WTC11 (cell line): ENCODE results near the gene FCN3.

ENCODE experiments used
- ATF3 ChIP-seq: sonication (generic); formaldehyde crosslinking; conservative IDR thresholded peaks from 2 replicates; pipeline ENCODE4 v1.8.1; 2022; ENCODE audit warnings: mild to moderate bottlenecking, missing genetic modification reagents
- CTCF ChIP-seq: fragments of 200-600 bp; IDR thresholded peaks from 2 replicates; pipeline ENCODE4 v1.8.0; 2022; ENCODE audit warnings: antibody characterized with exemption
- FOXK1 ChIP-seq: sonication (generic); formaldehyde crosslinking; IDR thresholded peaks from 2 replicates; pipeline ENCODE4 v1.8.0; 2022; ENCODE audit warnings: mild to moderate bottlenecking, moderate library complexity, missing genetic modification reagents
- GABPB1 ChIP-seq: sonication (generic); formaldehyde crosslinking; IDR thresholded peaks from 2 replicates; pipeline ENCODE4 v1.8.1; 2023; ENCODE audit warnings: mild to moderate bottlenecking, missing genetic modification reagents
- HMGXB4 ChIP-seq: sonication (generic); formaldehyde crosslinking; IDR thresholded peaks from 2 replicates; pipeline ENCODE4 v1.8.1; 2023; ENCODE audit warnings: mild to moderate bottlenecking, moderate library complexity, missing genetic modification reagents
- MAX ChIP-seq: sonication (generic); formaldehyde crosslinking; IDR thresholded peaks from 2 replicates; pipeline ENCODE4 v1.8.0; 2022; ENCODE audit warnings: mild to moderate bottlenecking, missing genetic modification reagents
- PRRX2 ChIP-seq: fragments of 250-450 bp; sonication (Bioruptor Pico); IDR thresholded peaks from 2 replicates; pipeline ENCODE4 v1.8.0; 2021; ENCODE audit warnings: mild to moderate bottlenecking
- STAT6 ChIP-seq: sonication (generic); formaldehyde crosslinking; conservative IDR thresholded peaks from 2 replicates; pipeline ENCODE4 v1.8.1; 2023; ENCODE audit warnings: mild to moderate bottlenecking, low read depth, missing genetic modification reagents, moderate library complexity
- TP53 ChIP-seq: sonication (generic); formaldehyde crosslinking; IDR thresholded peaks from 2 replicates; pipeline ENCODE4 v1.8.1; 2023; ENCODE audit warnings: mild to moderate bottlenecking, missing genetic modification reagents
- ZNF281 ChIP-seq: sonication (generic); formaldehyde crosslinking; IDR thresholded peaks from 2 replicates; pipeline ENCODE4 v1.8.0; 2023; ENCODE audit warnings: mild to moderate bottlenecking, missing genetic modification reagents
- ZNF512 ChIP-seq: sonication (generic); formaldehyde crosslinking; IDR thresholded peaks from 2 replicates; pipeline ENCODE4 v1.8.1; 2022; ENCODE audit warnings: missing genetic modification reagents, borderline replicate concordance
- ZNF532 ChIP-seq: fragments of 250-450 bp; sonication (Bioruptor Pico); IDR thresholded peaks from 2 replicates; pipeline ENCODE4 v1.9.0; 2021; ENCODE audit warnings: mild to moderate bottlenecking, borderline replicate concordance
- ZNF671 ChIP-seq: fragments of 250-450 bp; sonication (Bioruptor Pico); IDR thresholded peaks from 2 replicates; pipeline ENCODE4 v1.8.0; 2021; ENCODE audit warnings: mild to moderate bottlenecking

GRCh38 chr1:27356619-27357280, 17.9 kb downstream of the FCN3 start:
- no peak for TF ChIP-seq HMGXB4 (CRISPR knock-in tag)
- no peak for TF ChIP-seq ZNF512 (CRISPR knock-in tag)
- TF ChIP-seq CTCF = no peak
- no peak for TF ChIP-seq TP53 (CRISPR knock-in tag)
- TF ChIP-seq ZNF532 (CRISPR knock-in tag) = no peak
- no peak for TF ChIP-seq ZNF281 (CRISPR knock-in tag)
- TF ChIP-seq ZNF671 = no peak
- no peak for TF ChIP-seq PRRX2 (CRISPR knock-in tag)
- TF ChIP-seq MAX (CRISPR knock-in tag) = no peak
- no peak for TF ChIP-seq FOXK1 (CRISPR knock-in tag)
- no peak for TF ChIP-seq GABPB1 (CRISPR knock-in tag)
- TF ChIP-seq STAT6 = no peak
- no peak for TF ChIP-seq ATF3 (CRISPR knock-in tag)
